Osteoblast (primary cell): Measurements from ENCODE around the gene IRS4. TPM values are rescaled to one million over a fixed set of nuclear protein-coding genes. Genes with fewer than 3 reads are reported as not detected.

Experiments
- DNase-seq: peaks from one replicate; pipeline ENCODE4 v3.0.0; 2011; ENCODE audit warnings: low spot score, mixed read lengths; ENCODE audit not compliant: insufficient read length; ENCODE audit errors: missing footprints
- H2AFZ ChIP-seq: 2 replicates; pipeline ENCODE4 v1.6.0; 2011; ENCODE audit warnings: mild to moderate bottlenecking, low read length
- H3K27ac ChIP-seq: 2 replicates; pipeline ENCODE4 v1.5.1; 2011; ENCODE audit warnings: mild to moderate bottlenecking, low read depth, low read length, moderate library complexity
- H3K27me3 ChIP-seq: 2 replicates; pipeline ENCODE4 v1.6.0; 2012; ENCODE audit warnings: mild to moderate bottlenecking, control low read depth, inconsistent platforms, low read length, moderate library complexity; ENCODE audit not compliant: insufficient read depth
- H3K36me3 ChIP-seq: 2 replicates; pipeline ENCODE4 v1.5.1; 2011; ENCODE audit warnings: mild to moderate bottlenecking, low read length, control low read depth, moderate library complexity; ENCODE audit not compliant: insufficient read depth
- H3K4me1 ChIP-seq: 2 replicates; pipeline ENCODE4 v1.5.1; 2011; ENCODE audit warnings: mild to moderate bottlenecking, low read length, control low read depth, moderate library complexity; ENCODE audit not compliant: insufficient read depth
- H3K4me2 ChIP-seq: 2 replicates; pipeline ENCODE4 v1.6.0; 2011; ENCODE audit warnings: mild to moderate bottlenecking, low read length; ENCODE audit not compliant: insufficient read depth
- H3K4me3 ChIP-seq: fragments of 200-600 bp; sonication (generic); 3 replicates; pipeline ENCODE4 v1.5.1; 2012; ENCODE audit warnings: mild to moderate bottlenecking, low read length, inconsistent platforms; ENCODE audit not compliant: insufficient read depth
- H3K79me2 ChIP-seq: 2 replicates; pipeline ENCODE4 v1.6.0; 2012; ENCODE audit warnings: mild to moderate bottlenecking, low read length, control low read depth, inconsistent platforms; ENCODE audit not compliant: insufficient read depth
- H3K9me3 ChIP-seq: 2 replicates; pipeline ENCODE4 v1.5.1; 2011; ENCODE audit warnings: low read depth, low read length, control low read depth
- H4K20me1 ChIP-seq: 2 replicates; pipeline ENCODE4 v1.6.0; 2012; ENCODE audit warnings: mild to moderate bottlenecking, low read length, control low read depth; ENCODE audit not compliant: insufficient read depth
- CTCF ChIP-seq: IDR thresholded peaks from 2 replicates; pipeline ENCODE4 v1.5.1; 2011; ENCODE audit warnings: mild to moderate bottlenecking, low read depth, low read length, moderate library complexity; ENCODE audit errors: extremely low read depth
- total RNA-seq: library from RNA; depleted of rRNA; stranded (reverse); fragments of >200 nt; gene quantifications from 2 replicates; pipeline ENCODE4 v1.2.3, GENCODE V29; 2012

The IRS4 gene
- total RNA-seq, 1 donor: not detected

- no peak for TF ChIP-seq CTCF
- Histone ChIP-seq H4K20me1 (no peaks in the 10 kb centered on the region), H3K36me3 (no peaks in the 10 kb centered on the region), H3K4me1 (no peaks in the 10 kb centered on the region), H3K4me2 (no peak overlapping the region), H3K27me3 (peaks cover 3% of the 10 kb centered on the region), H3K79me2 (no peaks in the 10 kb centered on the region), H2AFZ (no peak overlapping the region), H3K27ac (no peak overlapping the region), H3K9me3 (no peaks in the 10 kb centered on the region), H3K4me3 (no peak overlapping the region)
- no peak for DNase-seq
Measured at GRCh38 chrX:108712886-108713285, 23.5 kb downstream of the IRS4 start.

- H3K36me3 ChIP-seq: no peaks in the 10 kb centered on the region
- no peak overlapping the region for H3K4me2 ChIP-seq
- H3K27me3 ChIP-seq: peaks cover 2% of the 10 kb centered on the region
- H3K4me3 ChIP-seq: no peak overlapping the region
- no peaks in the 10 kb centered on the region for H3K79me2 ChIP-seq
- no peaks in the 10 kb centered on the region for H3K4me1 ChIP-seq
- H2AFZ ChIP-seq: no peak overlapping the region
- TF ChIP-seq CTCF: no peak
- no peak for DNase-seq
- no peak overlapping the region for H3K27ac ChIP-seq
- H3K9me3 ChIP-seq: no peaks in the 10 kb centered on the region
- no peaks in the 10 kb centered on the region for H4K20me1 ChIP-seq
Measured at GRCh38 chrX:108704839-108705238, 31.5 kb downstream of the IRS4 start.

GRCh38 chrX:108702530-108702929, 33.8 kb downstream of the IRS4 start:
- H3K27ac ChIP-seq: no peak overlapping the region
- no peak overlapping the region for H2AFZ ChIP-seq
- H4K20me1 ChIP-seq: no peaks in the 10 kb centered on the region
- peaks cover 4% of the 10 kb centered on the region for H3K27me3 ChIP-seq
- no peak for DNase-seq
- H3K4me2 ChIP-seq: no peak overlapping the region
- H3K79me2 ChIP-seq: no peaks in the 10 kb centered on the region
- H3K9me3 ChIP-seq: no peaks in the 10 kb centered on the region
- H3K4me1 ChIP-seq: no peaks in the 10 kb centered on the region
- no peak for TF ChIP-seq CTCF
- no peaks in the 10 kb centered on the region for H3K36me3 ChIP-seq
- H3K4me3 ChIP-seq: no peak overlapping the region

- Histone ChIP-seq H3K79me2 (no peaks in the 10 kb centered on the region), H2AFZ (no peak overlapping the region), H3K4me3 (no peak overlapping the region), H3K27me3 (peaks cover 8% of the 10 kb centered on the region), H3K27ac (no peak overlapping the region), H3K36me3 (no peaks in the 10 kb centered on the region), H3K4me1 (no peaks in the 10 kb centered on the region), H4K20me1 (no peaks in the 10 kb centered on the region), H3K4me2 (no peak overlapping the region), H3K9me3 (no peaks in the 10 kb centered on the region)
- no peak for DNase-seq
- no peak for TF ChIP-seq CTCF
Measured at GRCh38 chrX:108701633-108702032, 34.7 kb downstream of the IRS4 start.
